GM18909 (cell line): Measurements from ENCODE around the gene CMPK2.
"Not testable (repeated sequence)": the region's sequence is repeated elsewhere in the genome, so short reads cannot be mapped to it uniquely, and the experiment has no call there.

Experiments used
- ATAC-seq: cut with Tn5 transposase; IDR thresholded peaks from one replicate; pipeline ENCODE4 v1.9.1; 2021; ENCODE audit warnings: mild to moderate bottlenecking; ENCODE audit not compliant: unreplicated experiment, poor library complexity

The CMPK2 gene

GRCh38 chr2:6881516-6881915, 15.8 kb upstream of the CMPK2 start:
- ATAC-seq: no peak

GRCh38 chr2:6881046-6881445, 15.3 kb upstream of the CMPK2 start:
- ATAC-seq: no peak

- ATAC-seq: no peak
These were observed 14.6 kb upstream of the CMPK2 start for GRCh38 chr2:6880200-6880733.

GRCh38 chr2:6879011-6879410, 13.3 kb upstream of the CMPK2 start:
- ATAC-seq: no peak

GRCh38 chr2:6878549-6878948, 12.8 kb upstream of the CMPK2 start:
- no peak for ATAC-seq

- peak; percentile 82 for ATAC-seq
These were observed 11.9 kb upstream of the CMPK2 start, which contains the start of gene RSAD2 for GRCh38 chr2:6877402-6878304. TSS of gene RSAD2 (plus strand) at chr2:6877777. CDS start at chr2:6877801, 24 bp downstream.

GRCh38 chr2:6876309-6876708, 10.6 kb upstream of the CMPK2 start:
- ATAC-seq: no peak

- ATAC-seq: no peak
These were observed 8.3 kb upstream of the CMPK2 start for GRCh38 chr2:6874032-6874431.

- ATAC-seq: peak; percentile 75
These were observed 6.7 kb upstream of the CMPK2 start for GRCh38 chr2:6872394-6872793.

GRCh38 chr2:6866982-6867381, 1.3 kb upstream of the CMPK2 start:
- ATAC-seq: no peak

- peak; percentile 50 for ATAC-seq
These were observed 566 bp upstream of the CMPK2 start for GRCh38 chr2:6866275-6866671.

GRCh38 chr2:6864923-6865345, 773 bp downstream of the CMPK2 start:
- ATAC-seq: peak; percentile 36

- ATAC-seq: no peak
These were observed 1.4 kb downstream of the CMPK2 start for GRCh38 chr2:6864231-6864754.

GRCh38 chr2:6863792-6864191, 1.9 kb downstream of the CMPK2 start:
- no peak for ATAC-seq

GRCh38 chr2:6860296-6860695, 5.4 kb downstream of the CMPK2 start:
- ATAC-seq: no peak

GRCh38 chr2:6858466-6859027, 7.2 kb downstream of the CMPK2 start:
- not testable (repeated sequence) for ATAC-seq

GRCh38 chr2:6856548-6856920, 9.2 kb downstream of the CMPK2 start:
- no peak for ATAC-seq

- ATAC-seq: no peak
These were observed 9.7 kb downstream of the CMPK2 start for GRCh38 chr2:6855860-6856547.

GRCh38 chr2:6854416-6854815, 11.3 kb downstream of the CMPK2 start:
- ATAC-seq: no peak

GRCh38 chr2:6852195-6852594, 13.5 kb downstream of the CMPK2 start:
- ATAC-seq: no peak
